Activated naive CD8-positive, alpha-beta T cell treated with anti-CD3 and anti-CD28 coated beads, Interleukin-2, amount 50 U/mL, for 16 hours (primary cell): ENCODE data around the gene AQR.
"Not testable (repeated sequence)": the region's sequence is repeated elsewhere in the genome, so short reads cannot be mapped to it uniquely, and the experiment has no call there.

Source experiments
- DNase-seq: peaks from one replicate; pipeline ENCODE4 v3.0.0-alpha.2; 2020; ENCODE audit warnings: low read depth, low spot score

AQR gene

DNA sequence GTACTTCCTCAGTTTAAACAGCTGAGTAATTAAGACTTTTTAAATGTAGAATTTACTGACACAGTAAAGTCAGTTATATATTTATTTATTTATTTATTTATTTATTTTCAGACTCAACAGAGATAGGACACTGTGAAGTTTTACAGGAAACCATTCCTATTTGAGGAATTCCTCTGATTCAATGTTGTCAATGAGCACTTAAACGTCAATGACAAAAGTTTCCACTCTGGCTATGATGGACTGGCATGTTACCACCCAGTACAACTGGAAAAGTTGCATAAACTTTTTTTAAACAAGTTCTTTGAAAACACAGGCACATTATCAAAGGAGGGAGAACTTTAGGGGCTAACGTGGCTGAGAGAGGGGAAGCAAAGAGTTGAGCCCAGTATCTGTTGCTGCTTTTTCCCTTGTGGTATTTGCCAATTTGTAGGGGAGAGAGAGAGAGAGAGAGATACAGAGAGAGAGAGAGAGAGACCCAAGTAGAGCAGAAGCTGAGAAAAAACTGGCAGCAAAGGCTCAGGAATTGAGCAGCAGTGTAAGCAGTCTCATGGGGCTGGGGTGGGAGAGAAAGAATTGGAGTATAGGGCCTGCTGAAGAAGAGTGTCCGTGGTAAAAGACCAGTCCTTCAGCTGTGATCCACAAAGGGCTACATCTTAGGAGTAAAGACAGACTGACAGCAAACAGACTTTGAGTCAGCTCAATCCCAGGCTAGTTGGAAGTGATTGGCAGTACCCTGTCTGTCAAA lies 155.9 kb downstream of the AQR start:
- DNase-seq, result no peak

DNA sequence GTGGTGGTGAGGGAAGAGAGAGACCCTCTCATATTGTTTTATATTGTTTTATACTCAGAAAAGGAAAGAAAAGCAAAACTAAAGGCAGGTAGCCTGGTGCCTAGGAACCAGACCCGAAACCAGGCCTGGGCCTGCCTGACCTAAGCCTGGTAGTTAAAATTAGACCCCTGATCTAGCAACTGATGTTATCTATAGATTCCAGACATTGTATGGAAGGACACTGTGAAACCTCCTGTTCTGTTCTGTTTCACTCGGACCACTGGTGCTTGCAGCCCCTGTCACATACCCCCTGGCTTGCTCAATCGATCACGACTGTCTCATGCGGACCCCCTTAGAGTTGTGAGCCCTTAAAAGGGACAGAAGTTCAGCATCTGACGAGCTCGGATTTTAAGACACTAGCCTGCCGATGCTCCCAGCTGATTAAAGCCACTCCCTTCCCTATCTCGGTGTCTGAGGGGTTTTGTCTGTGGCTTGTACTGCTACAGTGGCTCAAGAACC lies 156.6 kb downstream of the AQR start:
- not testable (repeated sequence) for DNase-seq

GRCh38 chr15:34812369-34812768 lies 157.2 kb downstream of the AQR start:
- no peak for DNase-seq

- DNase-seq, result no peak
Observed at GRCh38 chr15:34810443-34811129, 159.0 kb downstream of the AQR start.

DNA sequence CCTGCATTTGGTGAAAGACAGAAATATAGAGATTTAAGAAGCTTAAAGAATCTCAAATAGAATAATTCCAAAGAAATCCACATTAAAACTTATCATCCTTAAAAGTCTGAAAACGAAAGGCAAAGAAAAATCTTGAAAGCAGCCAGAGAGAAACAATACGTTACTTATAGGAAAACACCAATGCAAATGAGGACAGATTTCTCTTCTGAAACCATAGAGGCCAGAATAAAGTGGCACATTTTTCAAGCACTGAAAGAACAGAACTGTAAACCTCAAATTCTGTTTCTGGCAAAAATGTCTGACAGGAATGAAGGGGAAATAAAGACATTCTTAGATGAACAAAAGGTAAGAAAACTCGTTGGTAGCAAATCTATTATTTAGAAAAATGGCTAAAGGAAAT lies 160.4 kb downstream of the AQR start:
- no peak for DNase-seq

- DNase-seq, result no peak
Observed at GRCh38 chr15:34808016-34808415, 161.5 kb downstream of the AQR start.

DNA sequence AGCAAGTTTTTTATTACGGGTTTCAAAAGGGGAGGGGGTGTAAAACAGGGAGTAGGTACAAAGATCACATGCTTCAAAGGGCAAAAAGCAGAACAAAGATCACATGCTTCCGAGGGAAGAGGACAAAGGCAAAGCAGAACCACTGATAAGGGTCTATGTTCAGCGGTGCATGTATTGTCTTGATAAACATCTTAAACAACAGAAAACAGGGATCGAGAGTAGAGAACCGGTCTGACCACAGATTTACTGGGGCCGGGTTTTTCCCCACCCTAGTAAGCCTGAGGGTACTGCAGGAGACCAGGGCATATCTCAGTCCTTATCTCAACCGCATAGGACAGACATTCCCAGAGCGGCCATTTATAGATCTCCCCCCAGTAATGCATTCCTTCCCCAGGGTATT lies 162.3 kb downstream of the AQR start:
- DNase-seq, result not testable (repeated sequence)

DNA sequence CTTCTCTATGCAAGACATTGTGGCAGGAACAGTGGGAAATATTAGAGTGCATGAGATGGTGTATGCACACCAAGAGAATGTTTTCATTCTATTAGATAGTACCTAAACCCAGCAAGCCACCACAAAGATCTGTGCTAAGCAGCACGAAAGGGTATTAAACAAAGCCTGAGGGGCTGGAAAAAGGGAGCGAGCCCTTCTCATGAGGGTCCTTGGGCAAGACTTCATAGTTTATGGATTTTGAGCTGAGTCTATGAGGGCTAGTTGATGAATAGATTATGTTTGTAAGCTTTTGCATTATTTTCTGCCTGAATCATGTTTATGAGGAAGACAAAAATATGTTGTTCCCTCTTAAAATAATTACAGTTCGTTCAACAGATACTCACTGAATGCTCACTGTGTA lies 164.8 kb downstream of the AQR start:
- no peak for DNase-seq

- no peak for DNase-seq
Observed at GRCh38 chr15:34804113-34804512, 165.4 kb downstream of the AQR start.

DNA sequence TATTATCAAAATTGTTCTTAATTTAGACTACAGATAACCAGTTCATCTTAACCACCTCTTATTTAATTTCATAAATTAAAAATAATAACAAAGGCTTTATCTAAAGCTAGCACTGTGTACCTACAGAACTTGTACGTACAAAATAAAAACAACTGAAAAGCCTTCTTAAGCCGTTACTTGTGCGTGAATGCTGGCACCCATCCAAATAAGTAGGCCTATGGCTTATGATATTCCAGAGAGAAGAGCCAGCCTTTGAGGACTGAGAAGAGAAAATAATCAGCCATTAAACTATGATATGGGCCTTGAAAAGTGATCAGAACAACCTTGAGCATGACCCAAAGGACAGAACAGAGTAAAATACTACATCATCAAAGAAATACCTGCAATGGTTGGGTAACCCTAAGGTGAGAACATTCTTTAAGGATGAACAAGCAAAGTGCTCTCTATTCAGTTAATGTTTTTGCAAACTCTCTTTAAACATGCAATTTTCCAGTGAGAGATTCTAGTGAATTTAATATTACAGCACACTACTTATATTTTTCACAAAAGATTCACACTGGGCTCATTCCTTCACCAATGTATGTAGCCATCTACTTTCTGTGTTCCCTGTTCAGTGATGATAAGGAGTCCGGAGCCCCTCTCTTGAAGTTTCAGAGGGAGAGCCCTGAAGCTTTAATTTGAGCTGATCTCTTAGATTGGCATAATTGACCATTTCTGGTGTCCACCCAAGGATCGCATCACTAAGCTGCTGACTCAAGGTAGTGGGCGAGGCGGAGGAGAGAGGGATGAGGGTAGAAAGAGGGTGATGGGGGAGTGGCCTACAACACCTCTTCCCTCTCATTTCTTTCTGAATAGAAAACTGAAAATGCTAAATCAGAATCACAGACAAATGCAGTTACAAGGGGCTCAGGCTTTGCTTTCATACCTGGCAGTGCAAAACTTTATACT lies 166.5 kb downstream of the AQR start:
- no peak for DNase-seq

GRCh38 chr15:34802371-34802770 lies 167.2 kb downstream of the AQR start:
- no peak for DNase-seq
